ENCODE data around the gene COQ9.
"Not testable (repeated sequence)": the region's sequence is repeated elsewhere in the genome, so short reads cannot be mapped to it uniquely, and the experiment has no call there.

The COQ9 gene, protein sequence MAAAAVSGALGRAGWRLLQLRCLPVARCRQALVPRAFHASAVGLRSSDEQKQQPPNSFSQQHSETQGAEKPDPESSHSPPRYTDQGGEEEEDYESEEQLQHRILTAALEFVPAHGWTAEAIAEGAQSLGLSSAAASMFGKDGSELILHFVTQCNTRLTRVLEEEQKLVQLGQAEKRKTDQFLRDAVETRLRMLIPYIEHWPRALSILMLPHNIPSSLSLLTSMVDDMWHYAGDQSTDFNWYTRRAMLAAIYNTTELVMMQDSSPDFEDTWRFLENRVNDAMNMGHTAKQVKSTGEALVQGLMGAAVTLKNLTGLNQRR

DNA sequence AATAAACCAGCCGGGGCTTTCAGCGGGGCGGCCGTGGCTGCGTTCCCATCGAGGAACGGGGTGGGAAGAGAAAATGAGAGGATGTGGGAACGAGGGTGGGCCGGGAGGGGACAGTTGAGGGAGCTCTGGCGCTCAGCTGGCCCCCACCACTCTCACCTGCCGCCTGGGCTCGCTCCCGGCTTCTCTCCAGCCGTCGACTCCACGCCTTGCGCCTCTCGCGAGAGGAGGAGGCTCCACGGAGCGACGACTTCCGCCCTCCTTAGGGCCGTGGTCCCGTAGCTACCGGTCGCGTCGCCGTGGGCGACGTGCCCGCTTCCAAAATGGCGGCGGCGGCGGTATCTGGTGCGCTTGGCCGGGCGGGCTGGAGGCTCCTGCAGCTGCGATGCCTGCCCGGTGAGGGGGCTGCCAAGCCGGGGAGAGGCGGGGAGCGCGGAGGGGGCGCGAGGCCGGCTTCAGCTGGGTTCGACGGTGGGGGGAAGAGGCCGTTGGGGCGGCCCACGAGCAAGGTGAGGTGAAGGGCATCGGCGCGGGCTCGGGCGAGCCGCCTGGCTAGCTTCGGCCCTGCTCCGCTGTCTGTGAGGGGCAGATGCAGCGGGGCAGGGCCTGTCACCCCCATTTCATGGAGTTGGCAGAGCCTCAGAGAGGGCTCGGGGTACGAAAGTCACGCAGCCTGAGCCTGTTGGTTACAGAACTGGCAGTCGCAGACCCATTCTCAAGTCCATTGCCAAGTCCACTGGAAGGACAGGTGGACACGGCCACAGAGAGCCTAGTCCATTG, at the start of gene COQ9, which contains the start of gene CIAPIN1:
Gene COQ9, plus strand, starts transcription at position 294 of the 777 bp plus-strand sequence. Its CDS starts 27 bp downstream, at position 321.
Gene CIAPIN1, minus strand, starts transcription at position 200 of the 777 bp plus-strand sequence. CDS start 6,457 bp downstream, outside the sequence.
- peaks cover 22% of the 10 kb centered on the region for H3K4me1 Mint-ChIP-seq
- TF ChIP-seq, protein P1, sequence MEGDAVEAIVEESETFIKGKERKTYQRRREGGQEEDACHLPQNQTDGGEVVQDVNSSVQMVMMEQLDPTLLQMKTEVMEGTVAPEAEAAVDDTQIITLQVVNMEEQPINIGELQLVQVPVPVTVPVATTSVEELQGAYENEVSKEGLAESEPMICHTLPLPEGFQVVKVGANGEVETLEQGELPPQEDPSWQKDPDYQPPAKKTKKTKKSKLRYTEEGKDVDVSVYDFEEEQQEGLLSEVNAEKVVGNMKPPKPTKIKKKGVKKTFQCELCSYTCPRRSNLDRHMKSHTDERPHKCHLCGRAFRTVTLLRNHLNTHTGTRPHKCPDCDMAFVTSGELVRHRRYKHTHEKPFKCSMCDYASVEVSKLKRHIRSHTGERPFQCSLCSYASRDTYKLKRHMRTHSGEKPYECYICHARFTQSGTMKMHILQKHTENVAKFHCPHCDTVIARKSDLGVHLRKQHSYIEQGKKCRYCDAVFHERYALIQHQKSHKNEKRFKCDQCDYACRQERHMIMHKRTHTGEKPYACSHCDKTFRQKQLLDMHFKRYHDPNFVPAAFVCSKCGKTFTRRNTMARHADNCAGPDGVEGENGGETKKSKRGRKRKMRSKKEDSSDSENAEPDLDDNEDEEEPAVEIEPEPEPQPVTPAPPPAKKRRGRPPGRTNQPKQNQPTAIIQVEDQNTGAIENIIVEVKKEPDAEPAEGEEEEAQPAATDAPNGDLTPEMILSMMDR (IDR thresholded peaks at IDR 0.05; ENCODE audit: unreplicated experiment in 3 of 3) = no peak
- H3K36me3 Mint-ChIP-seq (ENCODE audit: low read depth) = peaks cover 19% of the 10 kb centered on the region
- no peaks in the 10 kb centered on the region for H3K27me3 Mint-ChIP-seq (ENCODE audit: low read depth)
- peak within 1 kb of the TSS; percentile 93 to 97 (median 94) for H3K4me3 Mint-ChIP-seq
- H3K27ac Mint-ChIP-seq = peak within 1 kb of the TSS; percentile 79 to 95 (median 94)
- peaks cover 2% of the 10 kb centered on the region for H3K9me3 Mint-ChIP-seq

DNA sequence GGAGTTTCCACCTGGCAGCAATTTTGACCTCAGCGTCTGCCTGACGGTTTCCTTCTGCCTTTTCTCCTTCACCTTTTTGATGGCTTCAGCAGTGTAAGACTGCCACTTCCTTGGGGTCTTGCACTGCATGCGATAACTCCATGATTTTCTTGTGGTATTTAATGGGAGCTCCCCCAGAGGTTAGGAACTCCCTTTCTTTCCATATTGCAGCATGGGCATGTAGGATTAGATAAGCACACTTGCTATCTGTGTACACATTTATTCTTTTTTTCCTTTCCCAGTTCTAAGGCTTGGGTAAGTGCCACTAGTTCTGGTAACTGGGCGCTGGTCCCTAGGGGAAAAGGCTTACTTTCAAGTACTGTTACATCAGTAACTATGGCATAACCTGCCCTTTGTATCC, 49.8 kb upstream of the COQ9 start:
- peaks cover 15% of the 10 kb centered on the region for H3K27me3 Mint-ChIP-seq (ENCODE audit: low read depth)
- H3K9me3 Mint-ChIP-seq = not testable (repeated sequence)

DNA sequence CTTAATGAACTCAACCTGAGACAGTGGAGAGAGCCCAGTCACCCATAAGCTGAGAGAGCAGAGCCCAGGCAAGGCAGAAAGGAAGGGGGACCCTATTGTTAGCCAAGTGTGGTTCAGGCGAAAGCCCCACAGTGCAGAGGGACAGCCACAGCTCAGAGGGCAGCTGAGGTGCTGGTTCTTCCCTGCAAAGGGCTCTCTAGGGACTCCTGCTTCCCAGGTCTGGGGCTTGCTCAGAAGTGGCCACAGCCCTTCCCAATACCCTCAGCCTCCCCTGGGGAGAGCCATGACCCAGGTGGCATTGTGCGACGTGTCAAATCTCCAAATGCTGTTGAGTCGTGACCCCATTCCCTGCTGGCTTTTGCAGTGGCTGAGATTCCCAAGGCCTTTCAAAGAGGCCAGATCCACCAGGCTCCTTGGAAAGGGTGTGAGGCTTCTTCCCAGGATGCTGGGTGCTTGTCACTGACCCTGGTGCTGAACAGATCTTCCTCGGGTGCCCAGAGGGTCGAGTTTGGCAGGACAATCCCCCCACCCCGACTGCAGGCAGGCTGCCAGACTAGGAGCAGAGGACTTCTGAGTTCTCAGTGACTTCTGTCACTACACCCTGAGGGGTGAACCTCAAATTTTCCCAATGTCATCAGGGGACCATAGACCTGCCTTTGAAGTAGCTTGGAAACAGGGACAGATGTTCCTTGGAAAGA, 45.2 kb upstream of the COQ9 start:
- H3K27ac Mint-ChIP-seq = no peak overlapping the region
- H3K4me3 Mint-ChIP-seq = no peak overlapping the region
- H3K9me3 Mint-ChIP-seq = no peaks in the 10 kb centered on the region
- no peaks in the 10 kb centered on the region for H3K4me1 Mint-ChIP-seq
- no peaks in the 10 kb centered on the region for H3K36me3 Mint-ChIP-seq (ENCODE audit: low read depth)
- TF ChIP-seq, protein P1 (IDR thresholded peaks at IDR 0.05; ENCODE audit: unreplicated experiment in 3 of 3) = no peak
- peaks cover 16% of the 10 kb centered on the region for H3K27me3 Mint-ChIP-seq (ENCODE audit: low read depth)

More for the DNA sequence above, 49.8 kb upstream of the COQ9 start:
- not testable (repeated sequence) for H3K4me3 Mint-ChIP-seq; H3K4me1 Mint-ChIP-seq; H3K27ac Mint-ChIP-seq; H3K36me3 Mint-ChIP-seq (ENCODE audit: low read depth)

DNA sequence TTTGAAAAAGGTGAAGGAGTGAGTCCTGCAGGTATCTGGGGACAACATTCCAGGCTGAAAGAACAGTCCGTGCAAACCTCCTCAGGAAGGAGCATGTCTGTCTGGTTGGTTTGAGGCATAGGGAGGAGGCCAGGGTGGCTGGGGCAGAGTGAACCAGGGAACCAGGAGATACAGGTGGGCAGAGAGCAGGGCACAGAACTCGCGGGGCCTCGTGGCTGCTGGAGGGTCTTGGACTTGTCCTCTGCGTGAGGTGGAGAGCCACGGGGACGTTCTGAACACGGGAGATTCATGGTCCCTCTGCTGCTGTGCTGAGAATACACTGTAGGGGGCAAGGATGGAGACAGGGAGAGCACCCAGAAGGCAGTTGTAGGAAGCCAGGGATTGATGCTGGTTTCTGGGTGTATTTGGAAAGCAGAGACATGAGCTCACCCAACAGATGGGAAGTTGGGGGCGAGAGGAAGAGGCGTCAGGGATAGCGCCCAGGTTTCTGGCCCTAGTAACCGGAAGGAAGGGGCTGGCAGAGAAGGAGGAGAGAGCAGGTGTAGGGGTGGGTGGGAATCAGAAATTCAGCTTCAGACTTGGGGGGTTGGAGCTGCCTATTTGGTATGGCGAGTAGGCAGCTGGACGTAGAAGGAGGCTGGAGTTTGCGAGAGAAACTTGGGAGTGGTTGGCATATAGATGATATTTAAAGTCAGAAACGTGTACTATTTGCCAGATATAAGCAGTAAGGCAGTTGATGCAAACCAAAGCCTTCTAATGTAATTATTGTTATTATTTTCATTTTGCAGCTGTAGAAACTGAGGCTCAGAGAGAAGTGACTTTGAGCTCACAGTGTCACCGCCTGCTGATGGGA, 43.1 kb upstream of the COQ9 start, which contains the start of gene CCL17:
Gene CCL17, plus strand, starts transcription at position 803 of the 853 bp plus-strand sequence. CDS start 9,166 bp downstream, outside the sequence.
- TF ChIP-seq, protein P1 (IDR thresholded peaks at IDR 0.05; ENCODE audit: unreplicated experiment in 3 of 3) = no peak
- Mint-ChIP-seq H3K9me3 (no peaks in the 10 kb centered on the region), H3K27me3 (ENCODE audit: low read depth) (peaks cover 9% of the 10 kb centered on the region), H3K36me3 (ENCODE audit: low read depth) (no peaks in the 10 kb centered on the region), H3K27ac (no peak within 1 kb of the TSS), H3K4me3 (no peak within 1 kb of the TSS), H3K4me1 (peaks cover 5% of the 10 kb centered on the region)

DNA sequence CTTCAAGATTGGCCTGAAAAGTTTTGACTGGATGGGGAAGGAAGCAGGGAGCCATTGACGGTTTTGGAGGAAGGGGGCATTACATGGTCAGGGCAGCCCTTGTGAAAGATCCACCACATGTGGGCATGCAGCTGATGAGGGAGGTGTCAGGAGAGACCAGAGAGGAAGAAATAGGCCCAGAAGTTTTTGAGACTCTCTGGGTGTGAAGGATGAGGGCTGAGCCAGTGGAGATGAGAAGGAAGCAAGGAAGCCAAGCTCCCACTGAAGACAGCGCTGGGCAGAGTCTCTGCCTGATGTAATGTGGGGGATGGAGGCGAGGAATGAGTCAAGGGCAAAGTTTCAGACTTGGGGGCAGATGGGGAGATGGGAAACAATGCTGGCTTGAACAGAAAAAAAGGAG, 42.2 kb upstream of the COQ9 start:
- no peak overlapping the region for H3K4me3 Mint-ChIP-seq
- H3K9me3 Mint-ChIP-seq = no peaks in the 10 kb centered on the region
- H3K27me3 Mint-ChIP-seq (ENCODE audit: low read depth) = peaks cover 8% of the 10 kb centered on the region
- TF ChIP-seq, protein P1 (IDR thresholded peaks at IDR 0.05; ENCODE audit: unreplicated experiment in 3 of 3) = no peak
- H3K27ac Mint-ChIP-seq = no peak overlapping the region
- H3K4me1 Mint-ChIP-seq = peaks cover 9% of the 10 kb centered on the region
- no peaks in the 10 kb centered on the region for H3K36me3 Mint-ChIP-seq (ENCODE audit: low read depth)
